ENCODE data around the gene EPHB2. TPM values are rescaled to one million over a fixed set of nuclear protein-coding genes. Genes with fewer than 3 reads are reported as not detected.

The EPHB2 gene
- total and polyA plus RNA-seq, 2 donors (not counting 3 experiments of a cell fraction or from before 2014, with no cell fraction given), result 50.8 to 69.1 TPM

DNA sequence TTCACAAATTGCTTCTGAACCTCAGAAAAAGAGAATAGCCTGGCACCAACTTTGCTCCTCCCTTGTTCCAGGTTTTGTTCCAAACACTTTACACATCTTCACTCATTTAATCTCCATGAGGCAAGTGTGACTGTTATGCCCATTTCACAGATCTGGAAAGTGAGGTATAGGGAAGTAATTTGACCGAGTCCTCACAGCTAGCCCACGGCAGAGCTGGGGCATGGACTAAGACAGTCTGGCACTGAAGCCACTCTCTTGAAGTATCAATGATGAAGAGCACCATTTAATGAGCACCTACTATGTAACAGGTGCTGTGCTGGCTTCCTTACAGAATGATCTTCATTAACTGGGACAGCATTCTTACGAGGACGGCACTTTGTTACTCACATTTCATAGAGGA, 38.6 kb upstream of the EPHB2 start:
- TF ChIP-seq GATA2 (IDR thresholded peaks at IDR 0.05; ENCODE audit: insufficient read depth, insufficient read length, low read depth, low read length) (no peak), CTCF (IDR thresholded peaks at IDR 0.05; ENCODE audit: extremely low read depth in 1 of 2, insufficient read depth in 1 of 2, low read depth in 1 of 2, low read length in 2 of 2) (no peak), POLR2A (IDR thresholded peaks at IDR 0.05; ENCODE audit: low read depth, low read length) (no peak)
- Histone ChIP-seq H3K9me1 (replicated peaks; ENCODE audit: control insufficient read depth, extremely low read depth, insufficient read depth, low read length) (no peaks in the 10 kb centered on the region), H3K4me1 (ENCODE audit: control insufficient read depth, extremely low read depth, insufficient read depth, low read length) (no peaks in the 10 kb centered on the region), H3K9me3 (replicated peaks; ENCODE audit: control insufficient read depth, insufficient read depth, low read length) (no peaks in the 10 kb centered on the region), H2AFZ (ENCODE audit: low read depth, low read length) (no peak overlapping the region), H3K36me3 (ENCODE audit: control insufficient read depth in 2 of 2, extremely low read depth in 1 of 2, insufficient read depth in 2 of 2, low read length in 2 of 2) (no peaks in the 10 kb centered on the region), H3K4me2 (ENCODE audit: insufficient read depth, low read length) (no peak overlapping the region), H3K4me3 (replicated peaks in 1 of 3; ENCODE audit: insufficient read depth in 1 of 3, low read depth in 1 of 3, low read length in 3 of 3) (no peak overlapping the region), H3K9ac (replicated peaks; ENCODE audit: extremely low read depth, insufficient read depth, low read length) (no peak overlapping the region), H4K20me1 (replicated peaks; ENCODE audit: control insufficient read depth, extremely low read depth, insufficient read depth, low read length) (no peaks in the 10 kb centered on the region), H3K79me2 (ENCODE audit: control insufficient read depth, insufficient read depth, low read length) (no peaks in the 10 kb centered on the region), H3K27me3 (ENCODE audit: control insufficient read depth in 2 of 2, insufficient read depth in 2 of 2, low read length in 2 of 2) (peaks cover 15 to 17% of the 10 kb centered on the region in 2 experiments), H3K27ac (ENCODE audit: insufficient read depth, low read depth, low read length) (no peak overlapping the region)
- DNase-seq (ENCODE audit: low read depth, low spot score) (no peak), FAIRE-seq (no peak)
- POLR2A ChIA-PET, result no interaction called here
- intact Hi-C loops (cut with micrococcal nuclease), result no loop called here
- dilution Hi-C loops (cut with MboI; ENCODE audit: extremely low pct_ligation_motif_present, low sequenced_read_pairs), result loop anchor here (25.0 kb wide), 1 partner anchor 290 kb away; the partner anchor contains the start of gene LACTBL1
- CTCF ChIA-PET, result interaction anchor here (1.0 to 5.8 kb wide), 6 partner anchors 19 to 261 kb away, joined by 3 to 87 read pairs (median 30); no protein-coding TSS in a partner anchor
- BruUV-seq (replicated peaks), result no TSS peak
